H9 (cell line): ENCODE results near the gene FOXN4. TPM values are rescaled to one million over a fixed set of nuclear protein-coding genes. Genes with fewer than 3 reads are reported as not detected.

Experiments
- DNase-seq: peaks from one replicate; pipeline ENCODE4 v3.0.0-alpha.2; 2017
- H2AFZ ChIP-seq: one replicate; pipeline ENCODE4 v1.6.1; 2013; ENCODE audit warnings: mild to moderate bottlenecking, low read length, control low read depth, moderate library complexity
- H2AK5ac ChIP-seq: 2 replicates; pipeline ENCODE4 v1.6.1; 2013; ENCODE audit warnings: low read length, control low read depth, mixed read lengths; ENCODE audit not compliant: insufficient read length
- H2BK120ac ChIP-seq: one replicate; pipeline ENCODE4 v1.6.1; 2013; ENCODE audit warnings: low read depth, mild to moderate bottlenecking, low read length, control low read depth, inconsistent platforms; ENCODE audit not compliant: poor library complexity, severe bottlenecking
- H2BK12ac ChIP-seq: 2 replicates; pipeline ENCODE4 v1.6.1; 2013; ENCODE audit warnings: low read length, control low read depth, mixed read lengths, low read depth; ENCODE audit not compliant: insufficient read length
- H2BK15ac ChIP-seq: 2 replicates; pipeline ENCODE4 v1.6.1; 2013; ENCODE audit warnings: low read depth, low read length, control low read depth
- H2BK20ac ChIP-seq: one replicate; pipeline ENCODE4 v1.6.1; 2013; ENCODE audit warnings: low read depth, mild to moderate bottlenecking, low read length, control low read depth, inconsistent platforms; ENCODE audit not compliant: poor library complexity, severe bottlenecking
- H2BK5ac ChIP-seq: 2 replicates; pipeline ENCODE4 v1.6.1; 2013; ENCODE audit warnings: low read length, control low read depth, mixed read lengths; ENCODE audit not compliant: insufficient read length
- H3K14ac ChIP-seq: 2 replicates; pipeline ENCODE4 v1.6.1; 2013; ENCODE audit warnings: low read length, control low read depth; ENCODE audit not compliant: insufficient read depth
- H3K18ac ChIP-seq: 2 replicates; pipeline ENCODE4 v1.6.1; 2013; ENCODE audit warnings: low read depth, mild to moderate bottlenecking, mixed read lengths, low read length, control low read depth; ENCODE audit not compliant: insufficient read length
- H3K23ac ChIP-seq: 2 replicates; pipeline ENCODE4 v1.6.1; 2013; ENCODE audit warnings: low read length, control low read depth, mixed read lengths, low read depth; ENCODE audit not compliant: insufficient read length
- H3K23me2 ChIP-seq: 2 replicates; pipeline ENCODE4 v1.6.1; 2013; ENCODE audit warnings: low read depth, mild to moderate bottlenecking, mixed read lengths, low read length, control low read depth; ENCODE audit not compliant: insufficient read length, poor library complexity, severe bottlenecking
- H3K27ac ChIP-seq: 2 replicates; pipeline ENCODE4 v1.5.1; 2013; ENCODE audit warnings: low read length, control low read depth, mixed read lengths, low read depth; ENCODE audit not compliant: insufficient read length
- H3K27me3 ChIP-seq: 2 replicates; pipeline ENCODE4 v1.6.1; 2013; ENCODE audit warnings: low read length, control low read depth, inconsistent platforms; ENCODE audit not compliant: insufficient read depth
- H3K4ac ChIP-seq: 2 replicates; pipeline ENCODE4 v1.6.1; 2013; ENCODE audit warnings: low read depth, mild to moderate bottlenecking, control low read depth, inconsistent platforms, low read length, moderate library complexity
- H3K4me1 ChIP-seq: 2 replicates; pipeline ENCODE4 v1.6.1; 2013; ENCODE audit warnings: low read length, control low read depth, inconsistent platforms; ENCODE audit not compliant: insufficient read depth
- H3K4me2 ChIP-seq: 2 replicates; pipeline ENCODE4 v1.6.1; 2013; ENCODE audit warnings: low read length, control low read depth, mixed read lengths; ENCODE audit not compliant: insufficient read length, insufficient read depth
- H3K56ac ChIP-seq: 2 replicates; pipeline ENCODE4 v1.6.1; 2013; ENCODE audit warnings: low read depth, mild to moderate bottlenecking, mixed read lengths, low read length, control low read depth; ENCODE audit not compliant: insufficient read length
- H3K79me1 ChIP-seq: 2 replicates; pipeline ENCODE4 v1.6.1; 2013; ENCODE audit warnings: low read depth, mild to moderate bottlenecking, moderate library complexity, low read length, control low read depth, inconsistent platforms; ENCODE audit not compliant: insufficient read depth, poor library complexity, severe bottlenecking
- H3K79me2 ChIP-seq: 2 replicates; pipeline ENCODE4 v1.6.1; 2013; ENCODE audit warnings: low read length, control low read depth, inconsistent platforms; ENCODE audit not compliant: insufficient read depth
- H3K9ac ChIP-seq: 2 replicates; pipeline ENCODE4 v1.6.1; 2013; ENCODE audit warnings: low read length, control low read depth, mixed read lengths; ENCODE audit not compliant: insufficient read length; ENCODE audit errors: extremely low read depth
- H3K9me3 ChIP-seq: one replicate; pipeline ENCODE4 v1.6.1; 2013; ENCODE audit warnings: low read depth, low read length, inconsistent platforms; ENCODE audit not compliant: control insufficient read depth
- H3T11ph ChIP-seq: one replicate; pipeline ENCODE4 v1.6.1; 2013; ENCODE audit warnings: mild to moderate bottlenecking, low read length, control low read depth, inconsistent platforms
- H4K20me1 ChIP-seq: one replicate; pipeline ENCODE4 v1.6.1; 2013; ENCODE audit not compliant: control insufficient read depth, insufficient read length, insufficient read depth
- H4K5ac ChIP-seq: 2 replicates; pipeline ENCODE4 v1.6.1; 2013; ENCODE audit warnings: low read depth, mild to moderate bottlenecking, mixed read lengths, low read length, control low read depth; ENCODE audit not compliant: insufficient read length
- H4K8ac ChIP-seq: replicated peaks from 2 replicates; pipeline ENCODE4 v1.6.1; 2013; ENCODE audit warnings: low read length, control low read depth, mixed read lengths, low read depth; ENCODE audit not compliant: insufficient read length
- H4K91ac ChIP-seq: 2 replicates; pipeline ENCODE4 v1.6.1; 2013; ENCODE audit warnings: low read depth, mild to moderate bottlenecking, moderate library complexity, mixed read lengths, low read length, control low read depth; ENCODE audit not compliant: insufficient read length
- H3K27ac Mint-ChIP-seq, 3 experiments: 2 replicates in 2 of 3; 3 replicates in 1 of 3; pipeline ENCODE4 v1.8.0; 2020 to 2021; ENCODE audit warnings: mixed read lengths in 3 of 3, mild to moderate bottlenecking in 1 of 3, moderate library complexity in 1 of 3
- H3K27me3 Mint-ChIP-seq: 2 replicates; pipeline ENCODE4 v1.8.0; 2021; ENCODE audit warnings: low read depth, mild to moderate bottlenecking, moderate library complexity, mixed read lengths
- H3K36me3 Mint-ChIP-seq, 3 experiments: 2 replicates in 2 of 3; 3 replicates in 1 of 3; pipeline ENCODE4 v1.8.0; 2020 to 2021; ENCODE audit warnings: low read depth in 3 of 3, mixed read lengths in 3 of 3; ENCODE audit not compliant: insufficient read depth in 1 of 3
- H3K4me1 Mint-ChIP-seq, 2 experiments: 2 replicates each; pipeline ENCODE4 v1.8.0; 2020; ENCODE audit warnings: mixed read lengths in 2 of 2
- H3K4me3 Mint-ChIP-seq, 2 experiments: 2 replicates in 1 of 2; 3 replicates in 1 of 2; pipeline ENCODE4 v1.8.0; 2020 to 2021; ENCODE audit warnings: mild to moderate bottlenecking in 2 of 2, mixed read lengths in 2 of 2, moderate library complexity in 1 of 2
- H3K9me3 Mint-ChIP-seq, 2 experiments: 2 replicates in 1 of 2; 3 replicates in 1 of 2; pipeline ENCODE4 v1.8.0; 2020; ENCODE audit warnings: mild to moderate bottlenecking in 2 of 2, mixed read lengths in 2 of 2, moderate library complexity in 1 of 2
- CTCF ChIP-seq: fragments of 200-600 bp; sonication (generic); conservative IDR thresholded peaks from 3 replicates; pipeline ENCODE4 v1.8.0; 2021; ENCODE audit warnings: antibody characterized with exemption, mild to moderate bottlenecking
- WGBS: extraction: QIAGEN DNeasy Blood & Tissue Kit; methylation state at CpG from one replicate; pipeline ENCODE4 v1.1.7; 2013; ENCODE audit warnings: missing lambda C conversion rate, low lambda C conversion rate, mixed read lengths; ENCODE audit not compliant: insufficient read length; ENCODE audit errors: extremely low coverage; 5-methylcytosine and 5-hydroxymethylcytosine counted together
- total RNA-seq: library from RNA; stranded (reverse); gene quantifications from 2 replicates; pipeline ENCODE4 v1.2.1, GENCODE V29; 2021

The FOXN4 gene
- total RNA-seq, 1 experiment from 2014 or later = 0.39 TPM

DNA sequence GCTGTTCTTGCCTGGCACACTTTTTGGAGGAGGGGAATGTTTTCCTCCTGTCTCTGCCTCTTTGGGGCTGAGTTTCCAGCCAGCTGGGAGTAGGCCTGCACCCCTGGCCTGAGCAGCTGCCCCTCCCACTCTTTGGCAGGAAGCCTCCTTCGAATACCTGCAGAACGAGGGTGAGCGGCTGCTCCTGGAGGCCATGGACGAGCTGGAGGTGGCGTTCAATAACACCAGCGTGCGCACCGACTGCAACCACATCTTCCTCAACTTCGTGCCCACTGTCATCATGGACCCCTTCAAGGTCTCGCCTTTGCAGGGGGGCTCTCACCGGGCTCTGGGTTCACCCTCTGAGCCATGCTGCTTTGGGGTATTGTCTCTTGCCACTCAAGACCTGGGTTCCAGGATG is 69.4 kb downstream of the FOXN4 start:
- H3K79me1 ChIP-seq = no peaks in the 10 kb centered on the region
- no peak overlapping the region for H3K14ac ChIP-seq
- no peak for TF ChIP-seq CTCF
- Mint-ChIP-seq H3K9me3 (no peaks in the 10 kb centered on the region), H3K4me3 (no peak overlapping the region), H3K4me1 (no peaks in the 10 kb centered on the region), H3K27me3 (no peaks in the 10 kb centered on the region), H3K27ac (peak overlapping the region in 1 of 3 experiments; percentile 10; a peak in 1 of 7 replicates), H3K36me3 (peaks cover 0 to 36% (median 28%) of the 10 kb centered on the region in 3 experiments; a peak in 5 of 7 replicates)
- H3K79me2 ChIP-seq = no peaks in the 10 kb centered on the region
- H3K4ac ChIP-seq = no peak overlapping the region
- no peak overlapping the region for H3K9ac ChIP-seq
- no peaks in the 10 kb centered on the region for H3K9me3 ChIP-seq
- no CpG with 5 or more reads among the region's 11 CpGs for WGBS
- no peak overlapping the region for H4K8ac ChIP-seq
- no peak overlapping the region for H4K5ac ChIP-seq
- no peak overlapping the region for H2AFZ ChIP-seq
- H2BK5ac ChIP-seq = no peak overlapping the region
- no peak overlapping the region for H2AK5ac ChIP-seq
- no peak overlapping the region for H2BK120ac ChIP-seq
- H3K27me3 ChIP-seq = no peaks in the 10 kb centered on the region
- H3K4me1 ChIP-seq = no peaks in the 10 kb centered on the region
- H3K23me2 ChIP-seq = no peaks in the 10 kb centered on the region
- H3K56ac ChIP-seq = no peak overlapping the region
- H3K18ac ChIP-seq = no peak overlapping the region
- peaks cover 4% of the 10 kb centered on the region for H4K20me1 ChIP-seq
- DNase-seq = no peak
- no peak overlapping the region for H2BK20ac ChIP-seq
- H3T11ph ChIP-seq = no peak overlapping the region
- H3K4me2 ChIP-seq = no peak overlapping the region
- no peak overlapping the region for H2BK15ac ChIP-seq
- no peak overlapping the region for H3K23ac ChIP-seq
- no peak overlapping the region for H4K91ac ChIP-seq
- no peak overlapping the region for H3K27ac ChIP-seq
- no peak overlapping the region for H2BK12ac ChIP-seq
